SH-SY5Y (cell line): ENCODE results near the gene STAG2.

Experiments used
- GATA2 ChIP-seq: IDR thresholded peaks from 2 replicates; pipeline ENCODE4 v1.6.1; 2011; ENCODE audit warnings: mild to moderate bottlenecking, low read depth, low read length
- GATA3 ChIP-seq: IDR thresholded peaks from 2 replicates; pipeline ENCODE4 v1.6.1; 2011; ENCODE audit warnings: low read depth, mild to moderate bottlenecking, low read length, moderate library complexity

DNA sequence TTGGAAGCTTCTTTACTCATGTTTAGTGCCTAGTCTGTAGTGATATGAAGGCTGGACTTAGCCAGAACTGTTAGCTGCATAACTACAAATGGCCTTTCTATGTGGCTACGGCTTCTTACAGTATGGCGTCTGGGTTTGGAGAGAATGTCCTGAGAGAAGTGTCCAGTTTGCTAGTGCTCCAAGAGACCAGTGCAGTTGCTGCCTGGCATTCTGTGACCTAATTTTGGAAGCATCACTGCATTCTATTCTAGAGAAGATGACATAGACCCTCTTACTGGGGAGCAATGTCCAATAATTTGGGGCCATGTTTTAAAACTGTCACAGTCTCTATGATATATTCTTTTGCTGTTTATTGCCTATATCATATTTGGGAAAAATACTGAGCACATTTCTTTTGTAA, 74.2 kb downstream of the STAG2 start:
- TF ChIP-seq GATA2 (no peak), GATA3 (no peak)
